HEK293 (cell line): ENCODE measurements around the gene TMEM51.
A peak's percentile ranks its signal among the peaks of the same experiment; 100 is the strongest.
"Not testable (repeated sequence)": the region's sequence is repeated elsewhere in the genome, so short reads cannot be mapped to it uniquely, and the experiment has no call there.

Experiments used
- CTCF ChIA-PET: fragments of 350-600 bp; formaldehyde crosslinking; extraction: SDS; loops from one replicate; lab custom pipeline; 2021; ENCODE audit warnings: antibody characterized with exemption; lab: Yijun Ruan, JAX
- POLR2A ChIA-PET: fragments of 300-600 bp; formaldehyde crosslinking; extraction: SDS; loops from one replicate; lab custom pipeline; 2020; ENCODE audit warnings: antibody characterized with exemption, inconsistent platforms; lab: Yijun Ruan, JAX
- H3K27ac ChIP-seq: fragments of 200-500 bp; sonication (Bioruptor generic); 2 replicates; pipeline ENCODE4 v1.5.1; 2014; ENCODE audit warnings: low read depth, low read length, control low read depth, inconsistent platforms; ENCODE audit errors: extremely low read depth
- H3K36me3 ChIP-seq, 2 experiments: fragments of 200-500 bp in 1 of 2; sonication (Bioruptor generic) in 1 of 2; 1 replicate in 1 of 2; 2 replicates in 1 of 2; pipeline ENCODE4 v1.5.1; 2014 to 2017; ENCODE audit warnings: inconsistent platforms in 2 of 2, low read length in 2 of 2; ENCODE audit not compliant: control insufficient read depth in 2 of 2, insufficient read depth in 1 of 2
- H3K4me1 ChIP-seq: fragments of 200-500 bp; sonication (Bioruptor generic); 2 replicates; pipeline ENCODE4 v1.5.1; 2014; ENCODE audit warnings: mild to moderate bottlenecking, low read length, inconsistent platforms; ENCODE audit not compliant: control insufficient read depth, insufficient read depth
- H3K4me3 ChIP-seq: 2 replicates; pipeline ENCODE4 v1.5.1; 2011; ENCODE audit warnings: low read depth, mild to moderate bottlenecking, control low read depth, low read length, moderate library complexity
- H3K9me3 ChIP-seq: fragments of 200-500 bp; sonication (Bioruptor generic); 2 replicates; pipeline ENCODE4 v1.5.1; 2014; ENCODE audit warnings: low read depth, low read length, inconsistent platforms; ENCODE audit not compliant: control insufficient read depth, insufficient read depth
- EGR2 ChIP-seq: fragments of 450-650 bp; formaldehyde crosslinking; IDR thresholded peaks from 2 replicates; pipeline ENCODE4 v1.5.1; 2016; ENCODE audit warnings: low read depth, missing biosample characterization, missing genetic modification characterization
- SALL2 ChIP-seq: fragments of 450-650 bp; formaldehyde crosslinking; IDR thresholded peaks from 2 replicates; pipeline ENCODE4 v1.5.0; 2017; ENCODE audit warnings: missing biosample characterization, mild to moderate bottlenecking, missing genetic modification characterization, borderline replicate concordance
- ZFHX2 ChIP-seq: fragments of 450-650 bp; formaldehyde crosslinking; conservative IDR thresholded peaks from 2 replicates; pipeline ENCODE4 v1.5.1; 2016; ENCODE audit warnings: missing biosample characterization, missing genetic modification characterization
- ZFP41 ChIP-seq: fragments of 450-650 bp; formaldehyde crosslinking; IDR thresholded peaks from 2 replicates; pipeline ENCODE4 v1.5.1; 2016; ENCODE audit warnings: missing biosample characterization, missing genetic modification characterization, borderline replicate concordance
- ZNF157 ChIP-seq: fragments of 450-650 bp; formaldehyde crosslinking; IDR thresholded peaks from 2 replicates; pipeline ENCODE4 v1.5.1; 2016; ENCODE audit warnings: missing biosample characterization, missing genetic modification characterization
- ZNF391 ChIP-seq: fragments of 450-650 bp; formaldehyde crosslinking; IDR thresholded peaks from 2 replicates; pipeline ENCODE4 v1.5.1; 2016; ENCODE audit warnings: low read depth, missing biosample characterization, missing genetic modification characterization, borderline replicate concordance
- ZNF623 ChIP-seq: fragments of 450-650 bp; formaldehyde crosslinking; IDR thresholded peaks from 2 replicates; pipeline ENCODE4 v1.5.1; 2016; ENCODE audit warnings: missing biosample characterization, missing genetic modification characterization
- ZNF677 ChIP-seq: fragments of 450-650 bp; IDR thresholded peaks from 2 replicates; pipeline ENCODE4 v1.5.0; 2018; ENCODE audit warnings: missing biosample characterization, mild to moderate bottlenecking, missing genetic modification characterization, moderate library complexity
- TF ChIP-seq, protein P1 (sequence below): fragments of 450-650 bp; formaldehyde crosslinking; IDR thresholded peaks from 2 replicates; pipeline ENCODE4 v1.5.1; 2017; ENCODE audit warnings: missing biosample characterization, missing genetic modification characterization
- TF ChIP-seq, protein P2 (sequence below): fragments of 450-650 bp; formaldehyde crosslinking; IDR thresholded peaks from 2 replicates; pipeline ENCODE4 v1.5.1; 2016; ENCODE audit warnings: missing biosample characterization, missing genetic modification characterization
- TF ChIP-seq, protein P3 (sequence below): fragments of 450-650 bp; formaldehyde crosslinking; IDR thresholded peaks from 2 replicates; pipeline ENCODE4 v1.5.1; 2017; ENCODE audit warnings: missing biosample characterization, mild to moderate bottlenecking, missing genetic modification characterization, moderate library complexity
- TF ChIP-seq, protein P4 (sequence below): fragments of 450-650 bp; formaldehyde crosslinking; IDR thresholded peaks from 2 replicates; pipeline ENCODE4 v1.5.1; 2016; ENCODE audit warnings: missing biosample characterization, missing genetic modification characterization, borderline replicate concordance

TMEM51 gene

DNA sequence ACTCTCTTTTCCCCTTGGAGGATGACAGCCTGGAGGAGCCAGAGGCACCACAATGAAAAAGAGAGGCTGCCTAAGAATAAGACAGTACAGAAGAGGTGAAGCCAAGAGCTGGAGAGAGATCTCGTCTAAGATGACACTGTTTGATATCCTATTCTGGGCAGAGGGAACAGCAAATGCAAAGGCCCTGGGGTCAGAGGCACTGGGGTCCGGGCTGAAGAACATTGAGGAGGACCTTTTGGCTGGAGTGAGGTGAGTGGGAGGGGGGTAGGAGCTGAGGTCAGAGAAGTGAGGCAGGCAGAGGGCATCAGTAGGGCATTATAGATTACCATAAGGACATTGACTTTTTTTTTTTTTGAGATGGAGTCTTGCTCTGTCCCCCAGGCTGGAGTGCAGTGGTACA, 19.3 kb upstream of the TMEM51 start:
- TF ChIP-seq ZNF677 (no peak), SALL2 (no peak), ZNF623 (tag by site-specific recombination) (peak; percentile 96), ZNF391 (tag by site-specific recombination) (no peak), ZFP41 (tag by site-specific recombination) (no peak)
- TF ChIP-seq, protein P1, sequence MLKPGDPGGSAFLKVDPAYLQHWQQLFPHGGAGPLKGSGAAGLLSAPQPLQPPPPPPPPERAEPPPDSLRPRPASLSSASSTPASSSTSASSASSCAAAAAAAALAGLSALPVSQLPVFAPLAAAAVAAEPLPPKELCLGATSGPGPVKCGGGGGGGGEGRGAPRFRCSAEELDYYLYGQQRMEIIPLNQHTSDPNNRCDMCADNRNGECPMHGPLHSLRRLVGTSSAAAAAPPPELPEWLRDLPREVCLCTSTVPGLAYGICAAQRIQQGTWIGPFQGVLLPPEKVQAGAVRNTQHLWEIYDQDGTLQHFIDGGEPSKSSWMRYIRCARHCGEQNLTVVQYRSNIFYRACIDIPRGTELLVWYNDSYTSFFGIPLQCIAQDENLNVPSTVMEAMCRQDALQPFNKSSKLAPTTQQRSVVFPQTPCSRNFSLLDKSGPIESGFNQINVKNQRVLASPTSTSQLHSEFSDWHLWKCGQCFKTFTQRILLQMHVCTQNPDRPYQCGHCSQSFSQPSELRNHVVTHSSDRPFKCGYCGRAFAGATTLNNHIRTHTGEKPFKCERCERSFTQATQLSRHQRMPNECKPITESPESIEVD (tag by site-specific recombination): no peak
- TF ChIP-seq, protein P2, sequence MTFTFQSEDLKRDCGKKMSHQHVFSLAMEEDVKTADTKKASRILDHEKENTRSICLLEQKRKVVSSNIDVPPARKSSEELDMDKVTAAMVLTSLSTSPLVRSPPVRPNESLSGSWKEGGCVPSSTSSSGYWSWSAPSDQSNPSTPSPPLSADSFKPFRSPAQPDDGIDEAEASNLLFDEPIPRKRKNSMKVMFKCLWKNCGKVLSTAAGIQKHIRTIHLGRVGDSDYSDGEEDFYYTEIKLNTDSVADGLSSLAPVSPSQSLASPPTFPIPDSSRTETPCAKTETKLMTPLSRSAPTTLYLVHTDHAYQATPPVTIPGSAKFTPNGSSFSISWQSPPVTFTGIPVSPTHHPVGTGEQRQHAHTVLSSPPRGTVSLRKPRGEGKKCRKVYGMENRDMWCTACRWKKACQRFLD (tag by site-specific recombination): no peak
- POLR2A ChIA-PET: no interaction called here
- Histone ChIP-seq H3K4me1 (no peaks in the 10 kb centered on the region), H3K27ac (no peak overlapping the region), H3K4me3 (no peak overlapping the region), H3K9me3 (no peaks in the 10 kb centered on the region), H3K36me3 (no peaks in the 10 kb centered on the region)
- CTCF ChIA-PET: interaction anchor here (0.6 to 1.3 kb wide), 5 partner anchors 17 to 1300 kb away, joined by 3 to 8 read pairs (median 3); no protein-coding TSS in a partner anchor

DNA sequence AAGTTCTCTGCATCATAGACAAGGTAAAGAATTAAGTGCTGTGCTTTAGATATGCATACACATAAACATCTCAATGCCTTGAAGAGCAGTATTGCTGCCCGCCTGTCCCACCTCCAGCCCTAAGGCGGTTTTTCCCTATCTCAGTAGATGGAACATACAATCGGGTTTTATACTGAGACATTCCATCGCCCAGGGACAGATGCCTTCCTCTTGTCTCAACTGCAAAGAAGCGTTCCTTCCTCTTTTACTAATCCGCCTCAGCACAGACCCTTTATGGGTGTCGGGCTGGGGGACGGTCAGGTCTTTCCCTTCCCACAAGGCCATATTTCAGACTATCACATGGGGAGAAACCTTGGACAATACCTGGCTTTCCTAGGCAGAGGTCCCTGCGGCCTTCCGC, 17.9 kb upstream of the TMEM51 start:
- H3K27ac ChIP-seq, H3K4me1 ChIP-seq, H3K4me3 ChIP-seq, H3K36me3 ChIP-seq, CTCF ChIA-PET, POLR2A ChIA-PET, H3K9me3 ChIP-seq: not testable (repeated sequence)

DNA sequence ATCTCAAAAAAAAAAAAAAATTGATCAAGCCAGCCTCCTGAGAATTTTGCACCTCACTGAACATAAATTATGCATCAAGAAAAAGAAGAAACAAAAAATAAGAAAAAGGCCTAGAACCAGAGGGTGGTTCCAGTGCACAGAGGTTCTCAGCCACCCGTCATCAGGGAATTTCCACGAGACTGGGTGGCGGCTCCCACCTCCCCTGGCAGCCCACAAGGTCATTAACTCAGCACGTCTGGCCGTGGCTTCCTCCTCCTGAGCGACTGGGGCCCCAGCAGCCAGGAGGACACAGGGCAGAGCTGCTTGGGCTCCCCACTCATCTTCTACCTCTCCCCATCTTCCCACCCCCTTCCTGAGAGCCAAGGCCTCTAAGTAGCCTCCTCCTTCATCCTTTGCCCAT, 15.7 kb upstream of the TMEM51 start:
- Histone ChIP-seq H3K36me3 (no peaks in the 10 kb centered on the region), H3K4me1 (no peaks in the 10 kb centered on the region), H3K9me3 (no peaks in the 10 kb centered on the region), H3K4me3 (no peak overlapping the region), H3K27ac (no peak overlapping the region)
- ChIA-PET CTCF (interaction anchor here (0.6 to 2.5 kb wide), 2 partner anchors 9 to 26 kb away, joined by 4 to 16 read pairs; no protein-coding TSS in a partner anchor), POLR2A (no interaction called here)
- TF ChIP-seq ZNF157: no peak
- peak; percentile 44; the same call in 1 of the 2 replicates for TF ChIP-seq EGR2 (tag by site-specific recombination)
- TF ChIP-seq ZFHX2 (tag by site-specific recombination): peak; percentile 29; the same call in 1 of the 2 replicates

DNA sequence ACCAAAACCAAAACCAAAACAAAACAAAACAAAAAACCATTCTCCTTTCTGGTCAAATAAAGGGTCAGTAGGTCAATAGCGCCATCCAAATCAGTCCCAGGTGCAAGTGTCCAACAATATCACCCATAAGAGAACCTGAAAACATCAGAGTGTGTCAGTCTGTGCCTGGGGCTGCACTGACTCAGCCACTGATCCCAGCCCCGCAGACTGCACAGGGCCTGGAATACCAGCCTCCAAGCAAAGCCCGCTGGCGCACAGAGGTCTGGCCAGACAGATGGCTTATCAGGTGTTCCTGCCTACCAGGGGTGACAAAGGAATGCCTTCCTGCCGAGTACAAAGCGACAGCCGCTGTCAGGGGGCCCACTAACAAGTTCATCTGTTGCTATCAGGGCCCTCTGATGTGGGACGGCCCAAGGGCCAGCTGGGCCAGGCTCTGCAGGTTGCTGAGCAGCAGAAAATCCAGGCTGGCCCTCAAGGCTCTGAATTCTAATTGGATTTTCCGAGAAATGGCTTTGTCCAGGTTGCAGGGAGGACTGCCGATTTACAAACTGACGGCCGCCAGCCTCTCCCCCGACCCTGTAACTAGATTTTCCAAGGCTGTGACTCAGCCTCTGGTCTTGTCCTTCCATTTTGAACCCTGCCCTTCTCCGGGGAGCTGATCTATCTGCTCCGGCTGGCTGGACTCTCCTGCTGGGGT, 13.7 kb upstream of the TMEM51 start:
- Histone ChIP-seq H3K27ac (no peak overlapping the region), H3K36me3 (no peaks in the 10 kb centered on the region), H3K4me3 (no peak overlapping the region), H3K9me3 (no peaks in the 10 kb centered on the region), H3K4me1 (no peaks in the 10 kb centered on the region)
- ChIA-PET POLR2A (no interaction called here), CTCF (interaction anchor here (1.4 to 1.5 kb wide), 2 partner anchors 11 to 12 kb away, joined by 4 to 8 read pairs; no protein-coding TSS in a partner anchor)
- TF ChIP-seq, protein P3, sequence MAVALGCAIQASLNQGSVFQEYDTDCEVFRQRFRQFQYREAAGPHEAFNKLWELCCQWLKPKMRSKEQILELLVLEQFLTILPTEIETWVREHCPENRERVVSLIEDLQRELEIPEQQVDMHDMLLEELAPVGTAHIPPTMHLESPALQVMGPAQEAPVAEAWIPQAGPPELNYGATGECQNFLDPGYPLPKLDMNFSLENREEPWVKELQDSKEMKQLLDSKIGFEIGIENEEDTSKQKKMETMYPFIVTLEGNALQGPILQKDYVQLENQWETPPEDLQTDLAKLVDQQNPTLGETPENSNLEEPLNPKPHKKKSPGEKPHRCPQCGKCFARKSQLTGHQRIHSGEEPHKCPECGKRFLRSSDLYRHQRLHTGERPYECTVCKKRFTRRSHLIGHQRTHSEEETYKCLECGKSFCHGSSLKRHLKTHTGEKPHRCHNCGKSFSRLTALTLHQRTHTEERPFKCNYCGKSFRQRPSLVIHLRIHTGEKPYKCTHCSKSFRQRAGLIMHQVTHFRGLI (tag by site-specific recombination): peak; percentile 78; the same call in 1 of the 2 replicates
- TF ChIP-seq, protein P4, sequence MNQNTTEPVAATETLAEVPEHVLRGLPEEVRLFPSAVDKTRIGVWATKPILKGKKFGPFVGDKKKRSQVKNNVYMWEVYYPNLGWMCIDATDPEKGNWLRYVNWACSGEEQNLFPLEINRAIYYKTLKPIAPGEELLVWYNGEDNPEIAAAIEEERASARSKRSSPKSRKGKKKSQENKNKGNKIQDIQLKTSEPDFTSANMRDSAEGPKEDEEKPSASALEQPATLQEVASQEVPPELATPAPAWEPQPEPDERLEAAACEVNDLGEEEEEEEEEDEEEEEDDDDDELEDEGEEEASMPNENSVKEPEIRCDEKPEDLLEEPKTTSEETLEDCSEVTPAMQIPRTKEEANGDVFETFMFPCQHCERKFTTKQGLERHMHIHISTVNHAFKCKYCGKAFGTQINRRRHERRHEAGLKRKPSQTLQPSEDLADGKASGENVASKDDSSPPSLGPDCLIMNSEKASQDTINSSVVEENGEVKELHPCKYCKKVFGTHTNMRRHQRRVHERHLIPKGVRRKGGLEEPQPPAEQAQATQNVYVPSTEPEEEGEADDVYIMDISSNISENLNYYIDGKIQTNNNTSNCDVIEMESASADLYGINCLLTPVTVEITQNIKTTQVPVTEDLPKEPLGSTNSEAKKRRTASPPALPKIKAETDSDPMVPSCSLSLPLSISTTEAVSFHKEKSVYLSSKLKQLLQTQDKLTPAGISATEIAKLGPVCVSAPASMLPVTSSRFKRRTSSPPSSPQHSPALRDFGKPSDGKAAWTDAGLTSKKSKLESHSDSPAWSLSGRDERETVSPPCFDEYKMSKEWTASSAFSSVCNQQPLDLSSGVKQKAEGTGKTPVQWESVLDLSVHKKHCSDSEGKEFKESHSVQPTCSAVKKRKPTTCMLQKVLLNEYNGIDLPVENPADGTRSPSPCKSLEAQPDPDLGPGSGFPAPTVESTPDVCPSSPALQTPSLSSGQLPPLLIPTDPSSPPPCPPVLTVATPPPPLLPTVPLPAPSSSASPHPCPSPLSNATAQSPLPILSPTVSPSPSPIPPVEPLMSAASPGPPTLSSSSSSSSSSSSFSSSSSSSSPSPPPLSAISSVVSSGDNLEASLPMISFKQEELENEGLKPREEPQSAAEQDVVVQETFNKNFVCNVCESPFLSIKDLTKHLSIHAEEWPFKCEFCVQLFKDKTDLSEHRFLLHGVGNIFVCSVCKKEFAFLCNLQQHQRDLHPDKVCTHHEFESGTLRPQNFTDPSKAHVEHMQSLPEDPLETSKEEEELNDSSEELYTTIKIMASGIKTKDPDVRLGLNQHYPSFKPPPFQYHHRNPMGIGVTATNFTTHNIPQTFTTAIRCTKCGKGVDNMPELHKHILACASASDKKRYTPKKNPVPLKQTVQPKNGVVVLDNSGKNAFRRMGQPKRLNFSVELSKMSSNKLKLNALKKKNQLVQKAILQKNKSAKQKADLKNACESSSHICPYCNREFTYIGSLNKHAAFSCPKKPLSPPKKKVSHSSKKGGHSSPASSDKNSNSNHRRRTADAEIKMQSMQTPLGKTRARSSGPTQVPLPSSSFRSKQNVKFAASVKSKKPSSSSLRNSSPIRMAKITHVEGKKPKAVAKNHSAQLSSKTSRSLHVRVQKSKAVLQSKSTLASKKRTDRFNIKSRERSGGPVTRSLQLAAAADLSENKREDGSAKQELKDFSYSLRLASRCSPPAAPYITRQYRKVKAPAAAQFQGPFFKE: no peak
- TF ChIP-seq, protein P2 (tag by site-specific recombination): no peak
